ENCODE measurements around the gene KCTD16.

The KCTD16 gene

GRCh38 chr5:144210655-144211054, 40.0 kb downstream of the KCTD16 start:
- no peak for DNase-seq

GRCh38 chr5:144219869-144220268, 49.2 kb downstream of the KCTD16 start:
- DNase-seq, result no peak

- DNase-seq, result no peak
Measured at GRCh38 chr5:144227363-144227999, 56.8 kb downstream of the KCTD16 start.

- DNase-seq, result no peak
Measured at GRCh38 chr5:144230806-144231205, 60.1 kb downstream of the KCTD16 start.

- DNase-seq, result no peak
Measured at GRCh38 chr5:144232285-144232684, 61.6 kb downstream of the KCTD16 start.

- DNase-seq, result no peak
Measured at GRCh38 chr5:144236499-144236898, 65.8 kb downstream of the KCTD16 start.

- no peak for DNase-seq
Measured at GRCh38 chr5:144237851-144238250, 67.2 kb downstream of the KCTD16 start.

- no peak for DNase-seq
Measured at GRCh38 chr5:144247131-144247530, 76.5 kb downstream of the KCTD16 start.

GRCh38 chr5:144248015-144248414, 77.3 kb downstream of the KCTD16 start:
- no peak for DNase-seq

- DNase-seq, result no peak
Measured at GRCh38 chr5:144249755-144250464, 79.2 kb downstream of the KCTD16 start.

GRCh38 chr5:144254552-144254951, 83.9 kb downstream of the KCTD16 start:
- no peak for DNase-seq

- no peak for DNase-seq
Measured at GRCh38 chr5:144260121-144260520, 89.4 kb downstream of the KCTD16 start.

- DNase-seq, result no peak
Measured at GRCh38 chr5:144265643-144266247, 95.1 kb downstream of the KCTD16 start.

GRCh38 chr5:144267961-144268513, 97.4 kb downstream of the KCTD16 start:
- no peak for DNase-seq

GRCh38 chr5:144273232-144274027, 102.8 kb downstream of the KCTD16 start:
- no peak for DNase-seq

- no peak for DNase-seq
Measured at GRCh38 chr5:144275329-144275728, 104.7 kb downstream of the KCTD16 start.

GRCh38 chr5:144276034-144276822, 105.6 kb downstream of the KCTD16 start:
- DNase-seq, result no peak

GRCh38 chr5:144281784-144282183, 111.1 kb downstream of the KCTD16 start:
- DNase-seq, result no peak

- no peak for DNase-seq
Measured at GRCh38 chr5:144284036-144284435, 113.4 kb downstream of the KCTD16 start.

GRCh38 chr5:144284931-144285502, 114.3 kb downstream of the KCTD16 start:
- no peak for DNase-seq

- DNase-seq, result no peak
Measured at GRCh38 chr5:144289277-144289676, 118.6 kb downstream of the KCTD16 start.

- DNase-seq, result no peak
Measured at GRCh38 chr5:144292029-144292428, 121.4 kb downstream of the KCTD16 start.
